H9 (cell line): ENCODE results near the gene RABL6. TPM values are rescaled to one million over a fixed set of nuclear protein-coding genes. Genes with fewer than 3 reads are reported as not detected.
A peak's percentile ranks its signal among the peaks of the same experiment; 100 is the strongest.
"Not testable (repeated sequence)": the region's sequence is repeated elsewhere in the genome, so short reads cannot be mapped to it uniquely, and the experiment has no call there.

Experiments
- DNase-seq: peaks from one replicate; pipeline ENCODE4 v3.0.0-alpha.2; 2017
- H2AFZ ChIP-seq: one replicate; pipeline ENCODE4 v1.6.1; 2013; ENCODE audit warnings: mild to moderate bottlenecking, low read length, control low read depth, moderate library complexity
- H2AK5ac ChIP-seq: 2 replicates; pipeline ENCODE4 v1.6.1; 2013; ENCODE audit warnings: low read length, control low read depth, mixed read lengths; ENCODE audit not compliant: insufficient read length
- H2BK120ac ChIP-seq: one replicate; pipeline ENCODE4 v1.6.1; 2013; ENCODE audit warnings: low read depth, mild to moderate bottlenecking, low read length, control low read depth, inconsistent platforms; ENCODE audit not compliant: poor library complexity, severe bottlenecking
- H2BK12ac ChIP-seq: 2 replicates; pipeline ENCODE4 v1.6.1; 2013; ENCODE audit warnings: low read length, control low read depth, mixed read lengths, low read depth; ENCODE audit not compliant: insufficient read length
- H2BK15ac ChIP-seq: 2 replicates; pipeline ENCODE4 v1.6.1; 2013; ENCODE audit warnings: low read depth, low read length, control low read depth
- H2BK20ac ChIP-seq: one replicate; pipeline ENCODE4 v1.6.1; 2013; ENCODE audit warnings: low read depth, mild to moderate bottlenecking, low read length, control low read depth, inconsistent platforms; ENCODE audit not compliant: poor library complexity, severe bottlenecking
- H2BK5ac ChIP-seq: 2 replicates; pipeline ENCODE4 v1.6.1; 2013; ENCODE audit warnings: low read length, control low read depth, mixed read lengths; ENCODE audit not compliant: insufficient read length
- H3K14ac ChIP-seq: 2 replicates; pipeline ENCODE4 v1.6.1; 2013; ENCODE audit warnings: low read length, control low read depth; ENCODE audit not compliant: insufficient read depth
- H3K18ac ChIP-seq: 2 replicates; pipeline ENCODE4 v1.6.1; 2013; ENCODE audit warnings: low read depth, mild to moderate bottlenecking, mixed read lengths, low read length, control low read depth; ENCODE audit not compliant: insufficient read length
- H3K23ac ChIP-seq: 2 replicates; pipeline ENCODE4 v1.6.1; 2013; ENCODE audit warnings: low read length, control low read depth, mixed read lengths, low read depth; ENCODE audit not compliant: insufficient read length
- H3K23me2 ChIP-seq: 2 replicates; pipeline ENCODE4 v1.6.1; 2013; ENCODE audit warnings: low read depth, mild to moderate bottlenecking, mixed read lengths, low read length, control low read depth; ENCODE audit not compliant: insufficient read length, poor library complexity, severe bottlenecking
- H3K27ac ChIP-seq: 2 replicates; pipeline ENCODE4 v1.5.1; 2013; ENCODE audit warnings: low read length, control low read depth, mixed read lengths, low read depth; ENCODE audit not compliant: insufficient read length
- H3K27me3 ChIP-seq: 2 replicates; pipeline ENCODE4 v1.6.1; 2013; ENCODE audit warnings: low read length, control low read depth, inconsistent platforms; ENCODE audit not compliant: insufficient read depth
- H3K4ac ChIP-seq: 2 replicates; pipeline ENCODE4 v1.6.1; 2013; ENCODE audit warnings: low read depth, mild to moderate bottlenecking, control low read depth, inconsistent platforms, low read length, moderate library complexity
- H3K4me1 ChIP-seq: 2 replicates; pipeline ENCODE4 v1.6.1; 2013; ENCODE audit warnings: low read length, control low read depth, inconsistent platforms; ENCODE audit not compliant: insufficient read depth
- H3K4me2 ChIP-seq: 2 replicates; pipeline ENCODE4 v1.6.1; 2013; ENCODE audit warnings: low read length, control low read depth, mixed read lengths; ENCODE audit not compliant: insufficient read length, insufficient read depth
- H3K56ac ChIP-seq: 2 replicates; pipeline ENCODE4 v1.6.1; 2013; ENCODE audit warnings: low read depth, mild to moderate bottlenecking, mixed read lengths, low read length, control low read depth; ENCODE audit not compliant: insufficient read length
- H3K79me1 ChIP-seq: 2 replicates; pipeline ENCODE4 v1.6.1; 2013; ENCODE audit warnings: low read depth, mild to moderate bottlenecking, moderate library complexity, low read length, control low read depth, inconsistent platforms; ENCODE audit not compliant: insufficient read depth, poor library complexity, severe bottlenecking
- H3K79me2 ChIP-seq: 2 replicates; pipeline ENCODE4 v1.6.1; 2013; ENCODE audit warnings: low read length, control low read depth, inconsistent platforms; ENCODE audit not compliant: insufficient read depth
- H3K9ac ChIP-seq: 2 replicates; pipeline ENCODE4 v1.6.1; 2013; ENCODE audit warnings: low read length, control low read depth, mixed read lengths; ENCODE audit not compliant: insufficient read length; ENCODE audit errors: extremely low read depth
- H3K9me3 ChIP-seq: one replicate; pipeline ENCODE4 v1.6.1; 2013; ENCODE audit warnings: low read depth, low read length, inconsistent platforms; ENCODE audit not compliant: control insufficient read depth
- H3T11ph ChIP-seq: one replicate; pipeline ENCODE4 v1.6.1; 2013; ENCODE audit warnings: mild to moderate bottlenecking, low read length, control low read depth, inconsistent platforms
- H4K20me1 ChIP-seq: one replicate; pipeline ENCODE4 v1.6.1; 2013; ENCODE audit not compliant: control insufficient read depth, insufficient read length, insufficient read depth
- H4K5ac ChIP-seq: 2 replicates; pipeline ENCODE4 v1.6.1; 2013; ENCODE audit warnings: low read depth, mild to moderate bottlenecking, mixed read lengths, low read length, control low read depth; ENCODE audit not compliant: insufficient read length
- H4K8ac ChIP-seq: replicated peaks from 2 replicates; pipeline ENCODE4 v1.6.1; 2013; ENCODE audit warnings: low read length, control low read depth, mixed read lengths, low read depth; ENCODE audit not compliant: insufficient read length
- H4K91ac ChIP-seq: 2 replicates; pipeline ENCODE4 v1.6.1; 2013; ENCODE audit warnings: low read depth, mild to moderate bottlenecking, moderate library complexity, mixed read lengths, low read length, control low read depth; ENCODE audit not compliant: insufficient read length
- H3K27ac Mint-ChIP-seq, 3 experiments: 2 replicates in 2 of 3; 3 replicates in 1 of 3; pipeline ENCODE4 v1.8.0; 2020 to 2021; ENCODE audit warnings: mixed read lengths in 3 of 3, mild to moderate bottlenecking in 1 of 3, moderate library complexity in 1 of 3
- H3K27me3 Mint-ChIP-seq: 2 replicates; pipeline ENCODE4 v1.8.0; 2021; ENCODE audit warnings: low read depth, mild to moderate bottlenecking, moderate library complexity, mixed read lengths
- H3K36me3 Mint-ChIP-seq, 3 experiments: 2 replicates in 2 of 3; 3 replicates in 1 of 3; pipeline ENCODE4 v1.8.0; 2020 to 2021; ENCODE audit warnings: low read depth in 3 of 3, mixed read lengths in 3 of 3; ENCODE audit not compliant: insufficient read depth in 1 of 3
- H3K4me1 Mint-ChIP-seq, 2 experiments: 2 replicates each; pipeline ENCODE4 v1.8.0; 2020; ENCODE audit warnings: mixed read lengths in 2 of 2
- H3K4me3 Mint-ChIP-seq, 2 experiments: 2 replicates in 1 of 2; 3 replicates in 1 of 2; pipeline ENCODE4 v1.8.0; 2020 to 2021; ENCODE audit warnings: mild to moderate bottlenecking in 2 of 2, mixed read lengths in 2 of 2, moderate library complexity in 1 of 2
- H3K9me3 Mint-ChIP-seq, 2 experiments: 2 replicates in 1 of 2; 3 replicates in 1 of 2; pipeline ENCODE4 v1.8.0; 2020; ENCODE audit warnings: mild to moderate bottlenecking in 2 of 2, mixed read lengths in 2 of 2, moderate library complexity in 1 of 2
- WGBS: extraction: QIAGEN DNeasy Blood & Tissue Kit; methylation state at CpG from one replicate; pipeline ENCODE4 v1.1.7; 2013; ENCODE audit warnings: missing lambda C conversion rate, low lambda C conversion rate, mixed read lengths; ENCODE audit not compliant: insufficient read length; ENCODE audit errors: extremely low coverage; 5-methylcytosine and 5-hydroxymethylcytosine counted together
- total RNA-seq: library from RNA; stranded (reverse); gene quantifications from 2 replicates; pipeline ENCODE4 v1.2.1, GENCODE V29; 2021
- TF ChIP-seq, protein P1 (sequence below): fragments of 200-600 bp; sonication (generic); conservative IDR thresholded peaks from 3 replicates; pipeline ENCODE4 v1.8.0; 2021; ENCODE audit warnings: antibody characterized with exemption, mild to moderate bottlenecking

Gene RABL6
- total RNA-seq, 1 experiment from 2014 or later: 108 TPM

DNA sequence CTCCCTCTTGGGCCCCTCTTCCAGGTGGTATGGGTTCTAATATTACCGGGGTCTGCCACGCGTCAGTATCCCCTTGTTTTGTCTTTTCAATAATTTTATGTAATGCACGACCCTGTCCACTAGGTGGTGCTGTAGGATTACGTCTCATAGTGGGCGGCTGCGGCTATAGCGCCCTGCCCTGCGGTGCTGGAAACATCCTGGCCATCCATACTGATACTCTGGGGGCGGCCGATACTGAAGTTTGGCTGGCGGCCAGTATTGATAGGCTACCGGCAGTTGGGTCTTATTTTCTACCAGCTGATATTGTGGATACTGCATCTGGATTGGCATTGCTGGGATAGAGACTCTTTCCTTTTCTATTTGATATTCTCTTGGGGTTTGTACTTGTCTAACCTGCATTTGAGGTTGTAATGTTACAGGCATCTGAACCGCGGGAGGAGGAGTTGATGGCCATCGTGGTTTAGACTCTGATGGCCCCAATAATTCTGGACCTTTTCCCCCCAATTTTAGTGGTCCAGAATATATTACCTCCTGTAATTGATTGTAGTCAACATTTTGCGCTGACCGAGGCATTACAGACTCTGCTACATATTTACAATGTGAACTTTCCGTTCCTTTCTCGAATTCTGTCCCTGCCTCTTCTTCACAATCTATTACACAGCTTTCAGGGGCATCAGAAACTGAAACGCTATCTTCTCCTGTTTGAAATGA is 19.9 kb upstream of the RABL6 start:
- H3K9ac ChIP-seq: no peak overlapping the region
- H3K9me3 Mint-ChIP-seq: no peaks in the 10 kb centered on the region
- H3K27ac ChIP-seq: no peak overlapping the region
- H4K5ac ChIP-seq: no peak overlapping the region
- no peaks in the 10 kb centered on the region for H3K36me3 Mint-ChIP-seq
- no peak overlapping the region for H4K8ac ChIP-seq
- no peaks in the 10 kb centered on the region for H3K79me2 ChIP-seq
- H3K4me1 ChIP-seq: no peaks in the 10 kb centered on the region
- no peak overlapping the region for H3K4me3 Mint-ChIP-seq
- no peak overlapping the region for H3T11ph ChIP-seq
- H3K79me1 ChIP-seq: no peaks in the 10 kb centered on the region
- no peaks in the 10 kb centered on the region for H3K27me3 ChIP-seq
- 0 out of 7 replicates have a peak overlapping the region, but pooled peaks of 1 of the 3 experiments have one; percentile 26 for H3K27ac Mint-ChIP-seq
- no peak overlapping the region for H2AK5ac ChIP-seq
- H3K14ac ChIP-seq: no peak overlapping the region
- no peaks in the 10 kb centered on the region for H3K23me2 ChIP-seq
- no peak overlapping the region for H2AFZ ChIP-seq
- no peak overlapping the region for H3K23ac ChIP-seq
- no peak overlapping the region for H3K18ac ChIP-seq
- H3K4me2 ChIP-seq: no peak overlapping the region
- H4K20me1 ChIP-seq: no peaks in the 10 kb centered on the region
- no peak overlapping the region for H4K91ac ChIP-seq
- H2BK15ac ChIP-seq: no peak overlapping the region
- H3K56ac ChIP-seq: no peak overlapping the region
- peaks cover 10 to 21% of the 10 kb centered on the region in 2 experiments for H3K4me1 Mint-ChIP-seq
- H3K4ac ChIP-seq: no peak overlapping the region
- TF ChIP-seq, protein P1, sequence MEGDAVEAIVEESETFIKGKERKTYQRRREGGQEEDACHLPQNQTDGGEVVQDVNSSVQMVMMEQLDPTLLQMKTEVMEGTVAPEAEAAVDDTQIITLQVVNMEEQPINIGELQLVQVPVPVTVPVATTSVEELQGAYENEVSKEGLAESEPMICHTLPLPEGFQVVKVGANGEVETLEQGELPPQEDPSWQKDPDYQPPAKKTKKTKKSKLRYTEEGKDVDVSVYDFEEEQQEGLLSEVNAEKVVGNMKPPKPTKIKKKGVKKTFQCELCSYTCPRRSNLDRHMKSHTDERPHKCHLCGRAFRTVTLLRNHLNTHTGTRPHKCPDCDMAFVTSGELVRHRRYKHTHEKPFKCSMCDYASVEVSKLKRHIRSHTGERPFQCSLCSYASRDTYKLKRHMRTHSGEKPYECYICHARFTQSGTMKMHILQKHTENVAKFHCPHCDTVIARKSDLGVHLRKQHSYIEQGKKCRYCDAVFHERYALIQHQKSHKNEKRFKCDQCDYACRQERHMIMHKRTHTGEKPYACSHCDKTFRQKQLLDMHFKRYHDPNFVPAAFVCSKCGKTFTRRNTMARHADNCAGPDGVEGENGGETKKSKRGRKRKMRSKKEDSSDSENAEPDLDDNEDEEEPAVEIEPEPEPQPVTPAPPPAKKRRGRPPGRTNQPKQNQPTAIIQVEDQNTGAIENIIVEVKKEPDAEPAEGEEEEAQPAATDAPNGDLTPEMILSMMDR: peak; percentile 90
- peak; percentile 84 for DNase-seq
- H2BK20ac ChIP-seq: no peak overlapping the region
- H3K27me3 Mint-ChIP-seq: peaks cover 11% of the 10 kb centered on the region
- no CpG with 5 or more reads among the region's 21 CpGs for WGBS
- H2BK5ac ChIP-seq: no peak overlapping the region
- no peaks in the 10 kb centered on the region for H3K9me3 ChIP-seq
- no peak overlapping the region for H2BK120ac ChIP-seq
- H2BK12ac ChIP-seq: no peak overlapping the region

DNA sequence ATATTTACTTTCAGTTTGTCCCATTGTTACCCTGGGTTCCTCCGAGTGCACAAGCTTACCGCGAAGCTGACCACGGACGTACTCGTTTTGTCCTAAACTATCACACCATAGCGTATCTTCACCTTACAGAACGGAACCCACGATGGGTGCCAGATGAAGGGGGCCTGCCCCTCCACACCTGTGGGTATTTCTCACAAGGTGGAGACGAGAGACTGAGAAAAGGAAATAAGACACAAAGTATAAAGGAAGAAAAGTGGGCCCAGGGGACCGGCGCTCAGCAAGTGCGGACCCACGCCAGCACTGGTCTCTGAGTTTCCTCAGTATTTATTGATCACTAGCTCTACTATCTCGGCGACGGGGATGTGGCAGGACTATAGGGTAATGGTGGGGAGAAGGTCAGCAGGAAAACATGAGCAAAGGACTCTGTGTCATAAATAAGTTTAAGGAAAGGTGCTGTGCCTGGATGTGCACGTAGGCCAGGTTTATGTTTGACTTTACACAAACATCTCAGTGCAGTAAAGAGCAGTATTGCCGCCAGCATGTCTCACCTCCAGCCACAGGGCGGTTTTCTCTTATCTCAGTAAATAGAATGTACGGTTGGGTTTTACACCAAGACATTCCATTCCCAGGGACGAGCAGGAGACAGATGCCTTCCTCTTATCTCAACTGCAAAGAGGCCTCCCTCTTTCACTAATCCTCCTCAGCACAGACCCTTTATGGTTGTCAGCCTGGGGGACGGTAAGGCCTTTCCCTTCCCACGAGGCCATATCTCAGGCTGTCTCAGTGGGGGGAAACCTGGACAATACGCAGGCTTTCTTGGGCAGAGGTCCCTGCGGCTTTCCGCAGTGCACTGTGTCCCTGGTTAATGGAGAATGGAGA is 18.9 kb upstream of the RABL6 start:
- H3K56ac ChIP-seq, H4K5ac ChIP-seq, H3K9ac ChIP-seq, DNase-seq, H3K27me3 ChIP-seq, H4K8ac ChIP-seq, H2BK12ac ChIP-seq, H2BK15ac ChIP-seq, H3K9me3 ChIP-seq, H3K4me3 Mint-ChIP-seq, H3K18ac ChIP-seq, H3K4me2 ChIP-seq, H3K4me1 ChIP-seq, H2AFZ ChIP-seq, H4K91ac ChIP-seq, H2BK5ac ChIP-seq, H3K14ac ChIP-seq, H3K79me1 ChIP-seq, H3K23ac ChIP-seq, H4K20me1 ChIP-seq, H3T11ph ChIP-seq, H3K9me3 Mint-ChIP-seq, H3K27ac ChIP-seq, H2BK120ac ChIP-seq, H3K36me3 Mint-ChIP-seq, H2BK20ac ChIP-seq, H3K4ac ChIP-seq, H2AK5ac ChIP-seq, H3K23me2 ChIP-seq, H3K79me2 ChIP-seq: not testable (repeated sequence)
- H3K4me1 Mint-ChIP-seq: peaks cover 10 to 21% of the 10 kb centered on the region in 2 experiments
- H3K27ac Mint-ChIP-seq: peak overlapping the region in 1 of 3 experiments; percentile 27; a peak in 1 of 7 replicates
- peaks cover 11% of the 10 kb centered on the region for H3K27me3 Mint-ChIP-seq
- no CpG with 5 or more reads among the region's 27 CpGs for WGBS
